Kidney tubule cell (primary cell): ENCODE results near the gene ANKRD44.

Source experiments
- DNase-seq: peaks from one replicate; pipeline ENCODE4 v3.0.0-alpha.2; 2018; ENCODE audit warnings: low spot score

ANKRD44 gene

GRCh38 chr2:197145471-197146056, 165.0 kb downstream of the ANKRD44 start:
- DNase-seq: no peak

DNA sequence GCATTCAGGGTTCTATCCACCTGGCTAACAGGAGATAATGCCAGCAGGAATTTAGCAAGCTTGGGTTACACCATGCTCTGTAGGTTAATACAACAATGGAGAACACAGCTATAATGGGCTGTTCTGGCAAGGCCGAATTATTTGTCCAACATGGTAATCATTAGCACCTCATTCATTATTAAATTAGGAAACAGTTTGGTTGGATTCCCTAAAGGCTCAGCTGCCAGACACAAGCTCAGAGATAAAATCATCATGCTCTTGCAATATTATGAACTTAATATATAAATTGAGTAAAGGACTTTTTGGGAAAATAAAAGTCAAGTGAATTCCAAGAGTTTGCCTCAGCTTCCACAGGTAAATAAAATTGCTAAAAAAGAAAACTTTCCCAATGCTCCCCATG, 166.4 kb downstream of the ANKRD44 start:
- no peak for DNase-seq

GRCh38 chr2:197141702-197142473, 168.7 kb downstream of the ANKRD44 start:
- no peak for DNase-seq

DNA sequence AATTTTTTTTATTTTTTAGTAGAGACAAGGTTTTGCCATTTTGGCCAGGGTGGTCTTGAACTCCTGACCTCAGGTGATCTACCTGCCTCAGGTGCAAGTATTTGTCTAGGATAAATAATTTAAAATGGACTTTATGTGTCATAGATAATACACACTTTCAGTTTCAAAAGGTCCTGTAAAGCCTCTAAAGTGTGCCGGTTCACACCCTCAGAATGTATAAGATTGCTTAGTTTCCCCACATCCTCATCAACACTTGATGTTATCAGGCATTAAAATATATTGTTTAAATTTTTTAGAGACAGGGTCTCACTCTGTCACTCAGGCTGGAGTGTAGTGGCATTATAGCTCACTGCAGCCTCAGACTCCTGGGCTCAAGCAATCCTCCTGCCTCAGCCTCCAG, 170.5 kb downstream of the ANKRD44 start:
- DNase-seq: no peak

DNA sequence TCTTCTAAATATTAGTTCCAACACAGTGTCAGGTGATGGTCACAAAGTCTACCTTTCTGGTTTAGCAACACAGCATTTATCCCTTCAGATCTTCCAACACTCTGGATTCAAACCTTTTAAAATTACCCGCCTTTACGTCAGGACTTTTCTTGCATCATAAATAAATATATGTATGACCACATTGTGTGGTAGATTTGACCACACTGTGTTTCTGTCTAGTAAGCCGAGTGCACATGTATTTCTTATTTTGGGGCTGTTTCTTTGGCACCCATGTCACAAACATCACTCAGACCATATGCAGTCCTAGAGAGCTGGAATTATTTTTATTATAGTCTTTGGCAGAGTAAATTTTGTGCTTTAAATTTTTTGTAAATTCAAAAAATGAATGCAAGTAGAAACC, 172.1 kb downstream of the ANKRD44 start:
- DNase-seq: no peak

GRCh38 chr2:197137826-197138477, 172.6 kb downstream of the ANKRD44 start:
- peak; percentile 40 for DNase-seq

DNA sequence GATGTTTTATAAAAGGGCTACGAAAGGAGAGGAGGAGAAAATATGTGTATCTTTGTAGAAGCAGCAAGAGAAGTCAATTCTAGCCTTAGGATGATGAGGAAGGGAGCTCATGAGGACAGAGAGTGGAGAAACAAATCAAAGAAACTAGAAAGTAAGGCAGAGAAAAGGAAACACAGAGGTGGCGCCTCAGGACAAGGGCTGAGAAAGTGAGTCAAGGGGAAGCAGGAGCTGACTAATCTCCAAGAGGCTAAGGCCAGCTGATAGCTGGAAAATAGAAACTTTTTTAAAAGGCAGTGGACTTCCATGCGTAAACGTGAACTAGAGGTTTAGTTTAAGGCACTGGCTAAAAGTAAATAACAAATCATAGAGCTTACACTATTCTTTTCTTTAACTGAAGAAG, 173.3 kb downstream of the ANKRD44 start:
- peak; percentile 56 for DNase-seq

GRCh38 chr2:197136452-197136851, 174.1 kb downstream of the ANKRD44 start:
- no peak for DNase-seq

GRCh38 chr2:197135806-197136205, 174.8 kb downstream of the ANKRD44 start:
- DNase-seq: no peak

GRCh38 chr2:197134206-197134605, 176.4 kb downstream of the ANKRD44 start:
- DNase-seq: no peak

DNA sequence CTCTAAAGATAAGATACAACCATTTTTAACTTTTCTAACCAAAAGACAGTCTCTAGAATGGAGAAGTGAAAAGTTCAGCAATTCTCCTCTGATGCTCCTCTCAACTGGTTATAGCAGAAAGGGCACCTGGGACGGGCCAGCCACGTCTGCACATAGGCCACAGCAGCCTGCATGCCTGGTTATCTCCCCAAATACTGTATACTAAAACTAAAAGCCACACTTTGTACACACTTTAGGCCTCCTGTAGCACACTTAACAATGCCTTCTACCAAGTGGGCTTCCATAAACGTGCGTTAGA, 179.1 kb downstream of the ANKRD44 start:
- DNase-seq: no peak

GRCh38 chr2:197130318-197130717, 180.3 kb downstream of the ANKRD44 start:
- DNase-seq: no peak

DNA sequence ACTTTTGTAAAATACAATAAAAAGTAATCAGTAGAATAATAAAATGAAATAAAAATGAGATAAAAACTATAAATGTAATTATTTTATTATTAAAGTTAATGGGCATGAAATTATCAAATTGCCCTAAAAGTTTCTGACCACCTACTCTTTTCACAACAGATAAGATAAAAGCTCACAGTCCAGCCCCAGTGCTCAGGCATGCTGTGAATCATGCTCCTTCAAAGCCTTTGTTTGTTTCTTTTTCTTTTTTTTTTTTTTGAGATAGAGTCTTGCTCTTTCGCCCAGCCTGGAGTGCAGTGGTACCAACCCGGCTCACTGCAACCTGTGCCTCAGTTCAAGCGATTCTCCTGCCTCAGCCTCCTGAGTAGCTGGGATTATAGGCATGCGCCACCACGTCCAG, 181.7 kb downstream of the ANKRD44 start:
- DNase-seq: no peak

GRCh38 chr2:197128126-197128525, 182.5 kb downstream of the ANKRD44 start:
- no peak for DNase-seq

- no peak for DNase-seq
These were observed 183.8 kb downstream of the ANKRD44 start for GRCh38 chr2:197126630-197127352.

GRCh38 chr2:197124639-197125390, 185.8 kb downstream of the ANKRD44 start:
- DNase-seq: no peak

GRCh38 chr2:197122821-197123220, 187.8 kb downstream of the ANKRD44 start:
- DNase-seq: no peak

DNA sequence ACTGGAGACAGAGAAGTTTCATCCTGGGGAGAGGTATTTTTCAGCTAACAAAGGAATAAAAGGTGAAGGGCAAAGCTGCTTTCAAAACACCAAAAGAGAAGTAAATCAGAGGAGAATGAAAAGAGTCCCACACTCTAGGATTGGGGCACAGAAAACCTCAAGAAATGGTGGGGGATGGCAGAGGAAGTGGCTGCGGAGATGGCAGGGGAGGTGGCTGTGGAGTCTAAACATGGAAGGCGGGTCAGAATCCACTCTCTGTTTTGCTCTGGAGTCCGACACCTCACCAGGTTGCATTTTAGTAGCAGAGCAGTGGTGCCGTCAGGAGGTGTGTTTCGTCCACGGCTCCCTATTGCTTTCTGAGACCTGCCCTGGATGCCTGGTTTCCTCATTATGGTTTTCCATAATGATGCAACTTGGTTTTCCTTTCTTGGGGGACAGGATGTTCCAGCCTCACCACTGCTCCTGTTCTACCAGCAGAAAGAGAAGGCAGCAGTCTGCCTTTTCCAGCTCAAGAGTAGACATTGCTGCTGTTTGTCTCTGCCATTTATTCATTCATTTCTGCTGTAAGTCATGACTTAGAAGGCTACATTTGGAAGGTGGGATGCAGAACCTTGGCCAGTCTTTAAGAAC, 188.7 kb downstream of the ANKRD44 start:
- no peak for DNase-seq

DNA sequence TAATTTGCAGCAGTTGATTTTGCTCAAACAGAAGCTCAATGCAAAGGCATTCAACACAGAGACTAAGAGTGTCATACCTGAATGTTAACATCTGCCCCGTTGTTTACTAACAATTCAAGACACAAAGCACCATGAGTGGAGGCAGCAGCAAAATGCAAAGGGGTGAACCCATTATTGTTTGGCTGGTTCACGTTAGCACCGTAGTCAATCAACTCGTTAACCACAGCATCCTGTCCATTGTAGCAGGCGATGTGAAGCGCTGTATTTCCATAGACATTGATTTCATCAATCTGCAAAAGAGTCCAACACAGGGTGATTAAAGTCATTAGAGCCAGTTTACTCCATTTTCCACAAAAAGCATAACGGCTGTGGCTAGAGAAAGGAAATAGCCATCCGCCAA, 189.3 kb downstream of the ANKRD44 start:
- no peak for DNase-seq

- no peak for DNase-seq
These were observed 194.2 kb downstream of the ANKRD44 start for GRCh38 chr2:197116306-197116879.

- DNase-seq: no peak
These were observed 195.3 kb downstream of the ANKRD44 start for GRCh38 chr2:197115325-197115724.
